Measurements from ENCODE around the gene CELF2.

CELF2 gene

GRCh38 chr10:11208243-11208642 is 190.6 kb downstream of the CELF2 start:
- H3K18ac ChIP-seq (ENCODE audit: low read length): no peak overlapping the region
- H2BK15ac ChIP-seq (replicated peaks; ENCODE audit: low read depth): no peak overlapping the region
- H3K27me3 ChIP-seq (ENCODE audit: insufficient read depth, low read length, poor library complexity): no peaks in the 10 kb centered on the region
- H2BK120ac ChIP-seq (ENCODE audit: low read depth, low read length): no peak overlapping the region
- H3K4ac ChIP-seq (ENCODE audit: low read depth, low read length): no peak overlapping the region
- H3K56ac ChIP-seq (ENCODE audit: low read length): no peak overlapping the region
- H2AK5ac ChIP-seq (ENCODE audit: low read length): no peak overlapping the region
- no peak overlapping the region for H3K4me2 ChIP-seq (ENCODE audit: low read length)
- no CpG with 5 or more reads among the region's 8 CpGs for WGBS (ENCODE audit: extremely low coverage, insufficient coverage, low lambda C conversion rate)
- no peak overlapping the region for H2BK5ac ChIP-seq (ENCODE audit: low read length)
- H4K5ac ChIP-seq (ENCODE audit: low read length): no peak overlapping the region
- no peaks in the 10 kb centered on the region for H3K4me1 ChIP-seq (ENCODE audit: control insufficient read depth, low read depth, low read length)
- no peaks in the 10 kb centered on the region for H3K79me1 ChIP-seq (ENCODE audit: low read length)
- H3K27ac ChIP-seq (ENCODE audit: low read depth, low read length): no peak overlapping the region
- no peak overlapping the region for H3K23ac ChIP-seq (ENCODE audit: low read length)
- H4K8ac ChIP-seq (ENCODE audit: low read depth, low read length): no peak overlapping the region
- H3K79me2 ChIP-seq (ENCODE audit: control insufficient read depth, insufficient read depth, low read length): no peaks in the 10 kb centered on the region
- H3K4me3 ChIP-seq (ENCODE audit: low read length): no peak overlapping the region
- no peak for DNase-seq
- no peak overlapping the region for H3K9ac ChIP-seq (ENCODE audit: low read length)
- no peaks in the 10 kb centered on the region for H3K36me3 ChIP-seq (ENCODE audit: control insufficient read depth, insufficient read depth, low read length)

DNA sequence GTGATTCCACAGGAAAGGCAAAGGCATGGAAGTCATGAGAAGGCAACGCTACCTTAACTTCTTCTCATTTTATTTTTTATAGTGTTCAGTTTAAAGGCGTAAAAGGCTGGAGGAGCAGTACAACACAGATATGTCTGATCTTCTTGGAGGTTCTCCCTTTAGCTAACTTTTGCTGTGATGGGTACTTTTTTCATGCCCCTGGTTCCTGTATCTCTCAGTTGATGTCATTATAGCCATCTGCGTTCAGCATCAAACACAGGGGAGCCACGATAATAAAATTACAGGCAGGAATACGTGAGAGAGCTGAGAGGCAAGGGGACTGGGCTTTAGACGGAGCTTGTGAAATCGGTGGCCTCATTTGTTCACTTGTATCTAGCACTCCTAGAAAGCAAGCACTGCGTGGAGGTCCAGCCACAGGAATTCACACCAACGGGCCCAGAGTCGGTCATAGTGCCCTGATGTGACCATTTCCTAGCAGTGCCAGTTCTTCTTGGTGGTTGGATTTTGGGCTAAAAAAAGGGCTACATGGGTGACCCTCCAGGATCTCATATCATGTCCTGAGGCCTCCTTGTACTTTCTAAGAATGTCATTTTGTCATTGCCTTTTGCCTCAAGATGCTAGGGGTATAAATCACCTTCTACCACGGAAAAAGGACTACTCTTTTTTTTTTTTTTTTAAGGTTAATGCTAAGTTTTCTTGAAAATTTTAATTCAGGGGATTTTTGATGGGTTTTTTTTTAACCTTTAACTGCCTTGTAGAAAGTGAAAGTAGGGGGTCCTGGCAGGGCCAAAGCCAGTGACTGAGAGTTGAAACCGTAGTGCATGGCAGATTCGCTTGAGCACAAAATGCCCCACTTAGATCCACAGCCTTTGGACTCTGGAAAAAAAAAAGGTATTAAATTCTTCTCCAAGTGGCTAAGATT is 191.5 kb downstream of the CELF2 start:
- no peak for DNase-seq
- no peak overlapping the region for H3K23ac ChIP-seq (ENCODE audit: low read length)
- H2BK120ac ChIP-seq (ENCODE audit: low read depth, low read length): no peak overlapping the region
- no peak overlapping the region for H3K27ac ChIP-seq (ENCODE audit: low read depth, low read length)
- no peak overlapping the region for H3K4ac ChIP-seq (ENCODE audit: low read depth, low read length)
- H4K8ac ChIP-seq (ENCODE audit: low read depth, low read length): no peak overlapping the region
- no peak overlapping the region for H3K9ac ChIP-seq (ENCODE audit: low read length)
- no peak overlapping the region for H3K56ac ChIP-seq (ENCODE audit: low read length)
- no peak overlapping the region for H3K4me2 ChIP-seq (ENCODE audit: low read length)
- no peaks in the 10 kb centered on the region for H3K27me3 ChIP-seq (ENCODE audit: insufficient read depth, low read length, poor library complexity)
- H2BK15ac ChIP-seq (replicated peaks; ENCODE audit: low read depth): no peak overlapping the region
- H3K36me3 ChIP-seq (ENCODE audit: control insufficient read depth, insufficient read depth, low read length): no peaks in the 10 kb centered on the region
- no peak overlapping the region for H2BK5ac ChIP-seq (ENCODE audit: low read length)
- no peak overlapping the region for H3K4me3 ChIP-seq (ENCODE audit: low read length)
- H4K5ac ChIP-seq (ENCODE audit: low read length): no peak overlapping the region
- no CpG with 5 or more reads among the region's 13 CpGs for WGBS (ENCODE audit: extremely low coverage, insufficient coverage, low lambda C conversion rate)
- no peak overlapping the region for H3K18ac ChIP-seq (ENCODE audit: low read length)
- no peaks in the 10 kb centered on the region for H3K4me1 ChIP-seq (ENCODE audit: control insufficient read depth, low read depth, low read length)
- H3K79me2 ChIP-seq (ENCODE audit: control insufficient read depth, insufficient read depth, low read length): no peaks in the 10 kb centered on the region
- no peaks in the 10 kb centered on the region for H3K79me1 ChIP-seq (ENCODE audit: low read length)
- no peak overlapping the region for H2AK5ac ChIP-seq (ENCODE audit: low read length)

GRCh38 chr10:11209830-11210181 is 192.1 kb downstream of the CELF2 start:
- H3K56ac ChIP-seq (ENCODE audit: low read length): no peak overlapping the region
- H4K5ac ChIP-seq (ENCODE audit: low read length): no peak overlapping the region
- H3K4ac ChIP-seq (ENCODE audit: low read depth, low read length): no peak overlapping the region
- H2AK5ac ChIP-seq (ENCODE audit: low read length): no peak overlapping the region
- WGBS (ENCODE audit: extremely low coverage, insufficient coverage, low lambda C conversion rate): no CpG with 5 or more reads among the region's 6 CpGs
- no peak overlapping the region for H4K8ac ChIP-seq (ENCODE audit: low read depth, low read length)
- H3K79me2 ChIP-seq (ENCODE audit: control insufficient read depth, insufficient read depth, low read length): no peaks in the 10 kb centered on the region
- no peaks in the 10 kb centered on the region for H3K4me1 ChIP-seq (ENCODE audit: control insufficient read depth, low read depth, low read length)
- DNase-seq: no peak
- no peak overlapping the region for H3K23ac ChIP-seq (ENCODE audit: low read length)
- no peak overlapping the region for H3K9ac ChIP-seq (ENCODE audit: low read length)
- H3K79me1 ChIP-seq (ENCODE audit: low read length): no peaks in the 10 kb centered on the region
- H3K4me3 ChIP-seq (ENCODE audit: low read length): no peak overlapping the region
- H2BK120ac ChIP-seq (ENCODE audit: low read depth, low read length): no peak overlapping the region
- no peak overlapping the region for H3K4me2 ChIP-seq (ENCODE audit: low read length)
- H3K18ac ChIP-seq (ENCODE audit: low read length): no peak overlapping the region
- H3K27me3 ChIP-seq (ENCODE audit: insufficient read depth, low read length, poor library complexity): no peaks in the 10 kb centered on the region
- H2BK5ac ChIP-seq (ENCODE audit: low read length): no peak overlapping the region
- H3K36me3 ChIP-seq (ENCODE audit: control insufficient read depth, insufficient read depth, low read length): no peaks in the 10 kb centered on the region
- no peak overlapping the region for H2BK15ac ChIP-seq (replicated peaks; ENCODE audit: low read depth)
- no peak overlapping the region for H3K27ac ChIP-seq (ENCODE audit: low read depth, low read length)

DNA sequence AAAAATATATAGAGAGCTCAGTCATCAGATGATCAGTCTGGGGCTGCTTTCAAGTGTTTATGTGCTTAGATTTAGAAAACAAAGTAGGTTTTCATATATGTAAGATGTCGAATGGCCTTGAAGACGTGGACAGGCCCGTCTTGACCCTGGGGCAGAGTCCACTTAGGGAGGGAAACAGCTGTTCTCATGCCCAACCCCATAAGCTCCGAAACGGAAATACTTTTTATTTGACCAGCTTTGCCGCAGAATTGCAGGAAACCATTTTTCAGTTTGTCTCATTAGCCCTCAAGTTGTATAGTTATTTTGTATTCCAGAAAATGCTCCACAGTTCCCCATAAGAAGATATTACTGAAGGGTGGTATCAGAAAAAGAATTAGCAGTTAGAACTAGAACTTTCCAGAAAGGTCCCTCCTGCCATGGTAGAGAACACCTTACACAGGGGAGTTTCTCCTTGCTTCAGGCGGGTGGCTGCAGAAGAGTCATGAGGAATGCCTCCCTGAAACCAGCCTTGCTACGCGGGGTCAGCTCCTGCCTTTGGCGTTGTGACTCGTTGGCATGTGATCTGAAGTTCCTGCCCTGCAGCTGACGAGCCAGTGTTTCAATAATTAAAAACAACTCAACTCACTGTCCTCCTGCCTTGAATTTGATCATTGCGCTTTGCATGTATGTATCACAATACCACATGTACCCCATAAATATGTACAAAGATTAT is 192.7 kb downstream of the CELF2 start:
- no peaks in the 10 kb centered on the region for H3K79me1 ChIP-seq (ENCODE audit: low read length)
- H3K56ac ChIP-seq (ENCODE audit: low read length): no peak overlapping the region
- H4K5ac ChIP-seq (ENCODE audit: low read length): no peak overlapping the region
- no peak overlapping the region for H2BK120ac ChIP-seq (ENCODE audit: low read depth, low read length)
- no CpG with 5 or more reads among the region's 13 CpGs for WGBS (ENCODE audit: extremely low coverage, insufficient coverage, low lambda C conversion rate)
- H3K18ac ChIP-seq (ENCODE audit: low read length): no peak overlapping the region
- H3K27ac ChIP-seq (ENCODE audit: low read depth, low read length): no peak overlapping the region
- H2BK15ac ChIP-seq (replicated peaks; ENCODE audit: low read depth): no peak overlapping the region
- H3K4me1 ChIP-seq (ENCODE audit: control insufficient read depth, low read depth, low read length): no peaks in the 10 kb centered on the region
- H2BK5ac ChIP-seq (ENCODE audit: low read length): no peak overlapping the region
- H3K4ac ChIP-seq (ENCODE audit: low read depth, low read length): no peak overlapping the region
- no peak overlapping the region for H3K23ac ChIP-seq (ENCODE audit: low read length)
- no peaks in the 10 kb centered on the region for H3K79me2 ChIP-seq (ENCODE audit: control insufficient read depth, insufficient read depth, low read length)
- DNase-seq: peak; percentile 34
- no peak overlapping the region for H3K4me3 ChIP-seq (ENCODE audit: low read length)
- H3K9ac ChIP-seq (ENCODE audit: low read length): no peak overlapping the region
- no peak overlapping the region for H3K4me2 ChIP-seq (ENCODE audit: low read length)
- H4K8ac ChIP-seq (ENCODE audit: low read depth, low read length): no peak overlapping the region
- no peak overlapping the region for H2AK5ac ChIP-seq (ENCODE audit: low read length)
- H3K36me3 ChIP-seq (ENCODE audit: control insufficient read depth, insufficient read depth, low read length): no peaks in the 10 kb centered on the region
- no peaks in the 10 kb centered on the region for H3K27me3 ChIP-seq (ENCODE audit: insufficient read depth, low read length, poor library complexity)

GRCh38 chr10:11212288-11213085 is 194.8 kb downstream of the CELF2 start:
- no peaks in the 10 kb centered on the region for H3K4me1 ChIP-seq (ENCODE audit: control insufficient read depth, low read depth, low read length)
- no peaks in the 10 kb centered on the region for H3K79me1 ChIP-seq (ENCODE audit: low read length)
- no CpG with 5 or more reads among the region's 7 CpGs for WGBS (ENCODE audit: extremely low coverage, insufficient coverage, low lambda C conversion rate)
- no peak overlapping the region for H3K56ac ChIP-seq (ENCODE audit: low read length)
- H3K4ac ChIP-seq (ENCODE audit: low read depth, low read length): no peak overlapping the region
- no peak for DNase-seq
- H3K23ac ChIP-seq (ENCODE audit: low read length): no peak overlapping the region
- no peak overlapping the region for H2BK5ac ChIP-seq (ENCODE audit: low read length)
- H3K9ac ChIP-seq (ENCODE audit: low read length): no peak overlapping the region
- no peaks in the 10 kb centered on the region for H3K27me3 ChIP-seq (ENCODE audit: insufficient read depth, low read length, poor library complexity)
- H3K18ac ChIP-seq (ENCODE audit: low read length): no peak overlapping the region
- no peak overlapping the region for H4K8ac ChIP-seq (ENCODE audit: low read depth, low read length)
- no peak overlapping the region for H3K4me3 ChIP-seq (ENCODE audit: low read length)
- no peak overlapping the region for H2BK120ac ChIP-seq (ENCODE audit: low read depth, low read length)
- no peak overlapping the region for H2BK15ac ChIP-seq (replicated peaks; ENCODE audit: low read depth)
- no peaks in the 10 kb centered on the region for H3K36me3 ChIP-seq (ENCODE audit: control insufficient read depth, insufficient read depth, low read length)
- no peak overlapping the region for H4K5ac ChIP-seq (ENCODE audit: low read length)
- no peaks in the 10 kb centered on the region for H3K79me2 ChIP-seq (ENCODE audit: control insufficient read depth, insufficient read depth, low read length)
- no peak overlapping the region for H2AK5ac ChIP-seq (ENCODE audit: low read length)
- H3K27ac ChIP-seq (ENCODE audit: low read depth, low read length): no peak overlapping the region
- no peak overlapping the region for H3K4me2 ChIP-seq (ENCODE audit: low read length)
